Liver (tissue), 3 donors: ENCODE data around the gene KAZN.

Source experiments
- ATF3 ChIP-seq: IDR thresholded peaks from 2 replicates; pipeline ENCODE4 v1.6.1; 2016; ENCODE audit warnings: antibody characterized with exemption
- CTCF ChIP-seq: fragments of 150-350 bp; IDR thresholded peaks from 2 replicates; pipeline ENCODE4 v1.5.1; 2017; ENCODE audit warnings: improper control_type of control experiment, low read depth, low read length; ENCODE audit not compliant: missing input control
- FOXA1 ChIP-seq: IDR thresholded peaks from 2 replicates; pipeline ENCODE4 v1.6.1; 2016; ENCODE audit warnings: antibody characterized with exemption
- HNF4A ChIP-seq, 2 donors: conservative IDR thresholded peaks; 2 replicates each; pipeline ENCODE4 v1.6.1; 2016; ENCODE audit warnings: antibody characterized with exemption in 2 of 2, mild to moderate bottlenecking in 2 of 2
- JUND ChIP-seq, 2 donors: IDR thresholded peaks; 2 replicates each; pipeline ENCODE4 v1.6.1; 2016; ENCODE audit warnings: antibody characterized with exemption in 2 of 2
- MAX ChIP-seq: IDR thresholded peaks from 2 replicates; pipeline ENCODE4 v1.6.1; 2016; ENCODE audit warnings: antibody characterized with exemption
- RAD21 ChIP-seq, 2 donors: IDR thresholded peaks; 2 replicates each; pipeline ENCODE4 v1.6.1; 2016; ENCODE audit warnings: antibody characterized with exemption in 2 of 2, mild to moderate bottlenecking in 2 of 2
- REST ChIP-seq: IDR thresholded peaks from 2 replicates; pipeline ENCODE4 v1.6.1; 2016; ENCODE audit warnings: antibody characterized with exemption, mild to moderate bottlenecking
- RXRA ChIP-seq, 2 donors: IDR thresholded peaks; 2 replicates each; pipeline ENCODE4 v1.6.1; 2017 to 2018; ENCODE audit warnings: antibody characterized with exemption in 2 of 2, mild to moderate bottlenecking in 1 of 2
- SP1 ChIP-seq: IDR thresholded peaks from 2 replicates; pipeline ENCODE4 v1.6.1; 2018; ENCODE audit warnings: antibody characterized with exemption, mild to moderate bottlenecking
- TAF1 ChIP-seq: conservative IDR thresholded peaks from 2 replicates; pipeline ENCODE4 v1.6.1; 2016; ENCODE audit warnings: antibody characterized with exemption, mild to moderate bottlenecking
- YY1 ChIP-seq: IDR thresholded peaks from 2 replicates; pipeline ENCODE4 v1.6.1; 2016; ENCODE audit warnings: antibody characterized with exemption, mild to moderate bottlenecking
- donor health status: healthy.
- donor health status: healthy.

- TF ChIP-seq CTCF (no peak), SP1 (no peak), TAF1 (no peak), YY1 (no peak), REST (no peak), RXRA (IDR thresholded peaks at IDR 0.05) (no peak), RAD21 (IDR thresholded peaks at IDR 0.05) (no peak), FOXA1 (no peak), ATF3 (no peak), JUND (IDR thresholded peaks at IDR 0.05) (no peak), HNF4A (conservative IDR thresholded peaks at IDR 0.05) (no peak), MAX (no peak)
Observed at GRCh38 chr1:15011160-15011559, 412.7 kb downstream of the KAZN start.
